Activated naive CD4-positive, alpha-beta T cell treated with anti-CD3 and anti-CD28 coated beads, Interleukin-2, amount 50 U/mL, for 72 hours (primary cell): ENCODE measurements around the gene RPS6KA5. TPM values are rescaled to one million over a fixed set of nuclear protein-coding genes. Genes with fewer than 3 reads are reported as not detected.
"Not testable (repeated sequence)": the region's sequence is repeated elsewhere in the genome, so short reads cannot be mapped to it uniquely, and the experiment has no call there.

Experiments
- ATAC-seq, 2 donors: fragments of 150-1000 bp; cut with Tn5 transposase; 2 replicates each; pipeline ENCODE4 v1.10.0; 2021; ENCODE audit warnings: mild to moderate bottlenecking in 2 of 2, moderate library complexity in 2 of 2
- DNase-seq, 2 donors: peaks; one replicate each; pipeline ENCODE4 v3.0.0; 2021 to 2022; ENCODE audit warnings: low spot score in 2 of 2
- H3K27ac Mint-ChIP-seq, 2 donors: one replicate each; pipeline ENCODE4 v1.8.0; 2022; ENCODE audit warnings: mild to moderate bottlenecking in 2 of 2, mixed read lengths in 2 of 2
- H3K36me3 Mint-ChIP-seq, 2 donors: one replicate each; pipeline ENCODE4 v1.8.0; 2022; ENCODE audit warnings: mixed read lengths in 2 of 2
- H3K9me3 Mint-ChIP-seq, 2 donors: one replicate each; pipeline ENCODE4 v1.8.0; 2022; ENCODE audit warnings: mixed read lengths in 2 of 2
- total RNA-seq, 2 donors: library from RNA; stranded (reverse); gene quantifications; one replicate each; pipeline ENCODE4 v1.2.3, GENCODE V29; 2022

The RPS6KA5 gene
- total RNA-seq, 2 donors from 2014 or later, result 15.7 to 17.7 TPM

GRCh38 chr14:90985601-90986242, 74.7 kb downstream of the RPS6KA5 start:
- ATAC-seq, result no peak
- H3K36me3 Mint-ChIP-seq, result peaks cover 5 to 6% of the 10 kb centered on the region in 2 donors
- no peak overlapping the region for H3K27ac Mint-ChIP-seq
- DNase-seq, result no peak
- H3K9me3 Mint-ChIP-seq, result no peaks in the 10 kb centered on the region

- Mint-ChIP-seq H3K27ac (no peak overlapping the region), H3K36me3 (no peaks in the 10 kb centered on the region), H3K9me3 (no peaks in the 10 kb centered on the region)
- ATAC-seq, result no peak
- DNase-seq, result no peak
These were observed 76.9 kb downstream of the RPS6KA5 start for GRCh38 chr14:90983560-90983959.

GRCh38 chr14:90981636-90982035, 78.8 kb downstream of the RPS6KA5 start:
- no peak for ATAC-seq
- DNase-seq, result no peak
- Mint-ChIP-seq H3K9me3 (no peaks in the 10 kb centered on the region), H3K36me3 (peaks cover 0 to 8% of the 10 kb centered on the region in 2 donors), H3K27ac (no peak overlapping the region)

DNA sequence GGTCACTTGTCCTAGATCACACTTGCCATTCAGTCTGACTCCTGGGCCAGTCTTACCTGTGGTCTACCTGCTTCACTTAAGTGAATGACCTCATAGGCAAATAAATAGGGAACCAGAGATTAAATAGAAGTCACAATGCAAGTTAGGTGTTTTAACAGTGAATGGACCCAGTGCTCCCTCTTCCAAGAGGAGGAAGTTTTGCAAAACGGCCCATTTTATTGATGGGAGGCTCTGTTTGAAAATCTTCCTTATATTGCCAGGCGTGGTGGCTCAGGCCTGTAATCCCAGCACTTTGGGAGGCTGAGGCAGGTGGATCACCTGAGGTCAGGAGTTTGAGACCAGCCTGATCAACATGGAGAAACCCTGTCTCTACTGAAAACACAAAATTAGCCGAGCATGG, 79.8 kb downstream of the RPS6KA5 start:
- not testable (repeated sequence) for DNase-seq, ATAC-seq, H3K9me3 Mint-ChIP-seq, H3K27ac Mint-ChIP-seq
- H3K36me3 Mint-ChIP-seq, result peaks cover 0 to 12% of the 10 kb centered on the region in 2 donors

- Mint-ChIP-seq H3K36me3 (peaks cover 3 to 13% of the 10 kb centered on the region in 2 donors), H3K27ac (peak overlapping the region in 1 of 2 donors; percentile 13), H3K9me3 (no peaks in the 10 kb centered on the region)
- DNase-seq, result no peak
- ATAC-seq, result no peak
These were observed 80.9 kb downstream of the RPS6KA5 start for GRCh38 chr14:90979515-90979914.

GRCh38 chr14:90976101-90976500, 84.3 kb downstream of the RPS6KA5 start:
- ATAC-seq (no peak), DNase-seq (no peak)
- Mint-ChIP-seq H3K36me3 (peaks cover 16 to 20% of the 10 kb centered on the region in 2 donors), H3K27ac (no peak overlapping the region), H3K9me3 (no peaks in the 10 kb centered on the region)

DNA sequence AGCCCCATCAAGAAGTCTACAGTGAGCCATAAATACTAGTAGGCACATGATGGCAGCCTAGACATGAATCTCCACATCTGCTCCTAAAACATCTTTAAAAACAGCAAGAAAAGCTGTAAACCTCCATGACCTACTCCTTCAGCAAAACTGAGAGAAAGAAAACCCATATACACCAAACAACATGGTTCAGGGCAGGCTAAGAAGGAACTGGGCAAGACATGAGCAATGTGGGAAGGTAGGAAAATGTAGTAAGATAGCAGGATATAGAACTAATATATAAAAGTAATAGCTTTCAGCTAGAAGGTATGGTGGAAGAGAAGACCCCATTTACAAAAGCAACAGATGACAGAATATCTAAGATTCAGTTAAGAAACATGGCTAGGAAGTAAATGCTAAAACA, 88.8 kb downstream of the RPS6KA5 start:
- DNase-seq, result no peak
- Mint-ChIP-seq H3K27ac (no peak overlapping the region), H3K36me3 (peaks cover 9 to 35% of the 10 kb centered on the region in 2 donors), H3K9me3 (peaks cover 0 to 5% of the 10 kb centered on the region in 2 donors)
- no peak for ATAC-seq

DNA sequence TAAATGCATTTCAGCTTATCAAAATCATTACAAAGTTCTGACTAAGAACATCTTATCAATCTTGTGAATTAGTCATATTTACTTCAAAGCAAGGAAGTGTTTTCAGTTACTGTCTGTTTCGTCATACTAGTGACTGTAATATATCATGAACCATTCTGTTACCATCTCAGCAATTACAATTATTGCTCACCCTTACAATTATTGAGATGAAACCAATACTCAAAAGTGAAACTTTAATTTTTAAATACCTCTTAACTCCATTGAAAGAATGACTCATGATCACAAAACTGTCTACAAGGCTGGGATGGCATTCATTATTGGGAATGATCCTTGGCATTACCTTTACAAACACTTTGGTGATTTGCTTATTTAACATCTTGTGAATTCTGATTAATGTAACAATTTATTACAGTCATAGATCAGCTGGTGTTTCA, 90.3 kb downstream of the RPS6KA5 start:
- peaks cover 0 to 11% of the 10 kb centered on the region in 2 donors for H3K9me3 Mint-ChIP-seq
- no peak for DNase-seq
- peak overlapping the region; percentile 91 to 98 for H3K27ac Mint-ChIP-seq
- peak; percentile 95 for ATAC-seq
- peaks cover 5 to 44% of the 10 kb centered on the region in 2 donors for H3K36me3 Mint-ChIP-seq

- Mint-ChIP-seq H3K9me3 (peaks cover 0 to 11% of the 10 kb centered on the region in 2 donors), H3K36me3 (peaks cover 4 to 43% of the 10 kb centered on the region in 2 donors), H3K27ac (peak overlapping the region; percentile 91 to 98)
- ATAC-seq (peak; percentile 48 to 55), DNase-seq (no peak)
These were observed 90.8 kb downstream of the RPS6KA5 start for GRCh38 chr14:90969531-90970166.

GRCh38 chr14:90968025-90968424, 92.4 kb downstream of the RPS6KA5 start:
- DNase-seq, result no peak
- no peak for ATAC-seq
- H3K9me3 Mint-ChIP-seq, result peaks cover 0 to 11% of the 10 kb centered on the region in 2 donors
- peaks cover 0 to 38% of the 10 kb centered on the region in 2 donors for H3K36me3 Mint-ChIP-seq
- peak overlapping the region in 1 of 2 donors; percentile 22 for H3K27ac Mint-ChIP-seq

DNA sequence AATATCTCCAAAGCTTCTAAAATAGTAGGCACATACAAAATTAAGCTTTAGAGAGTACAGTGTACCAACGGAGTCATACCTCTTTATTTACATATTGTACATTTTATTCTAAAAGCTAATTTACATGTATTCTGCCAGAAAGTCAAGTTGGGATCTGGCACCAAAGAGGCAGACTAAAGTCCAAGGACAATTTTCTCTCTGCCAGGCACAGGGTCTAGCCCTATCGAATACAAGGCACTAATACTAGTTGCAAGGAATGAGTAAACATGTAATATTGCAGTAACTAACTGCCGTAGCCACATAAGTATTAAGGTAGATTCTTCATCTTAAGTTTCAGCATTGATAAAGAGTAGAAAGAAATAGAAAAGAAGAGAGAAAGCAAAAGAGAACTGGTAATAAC, 93.9 kb downstream of the RPS6KA5 start:
- no peak for DNase-seq
- H3K9me3 Mint-ChIP-seq, result peaks cover 0 to 11% of the 10 kb centered on the region in 2 donors
- no peak overlapping the region for H3K27ac Mint-ChIP-seq
- no peak for ATAC-seq
- H3K36me3 Mint-ChIP-seq, result peaks cover 0 to 29% of the 10 kb centered on the region in 2 donors

- ATAC-seq (no peak), DNase-seq (no peak)
- Mint-ChIP-seq H3K9me3 (peaks cover 0 to 11% of the 10 kb centered on the region in 2 donors), H3K27ac (no peak overlapping the region), H3K36me3 (peaks cover 0 to 23% of the 10 kb centered on the region in 2 donors)
These were observed 94.7 kb downstream of the RPS6KA5 start for GRCh38 chr14:90965765-90966164.

- no peak overlapping the region for H3K27ac Mint-ChIP-seq
- H3K36me3 Mint-ChIP-seq, result peaks cover 8 to 34% of the 10 kb centered on the region in 2 donors
- peaks cover 7 to 19% of the 10 kb centered on the region in 2 donors for H3K9me3 Mint-ChIP-seq
- DNase-seq (no peak), ATAC-seq (no peak)
These were observed 97.1 kb downstream of the RPS6KA5 start for GRCh38 chr14:90963343-90963742.

DNA sequence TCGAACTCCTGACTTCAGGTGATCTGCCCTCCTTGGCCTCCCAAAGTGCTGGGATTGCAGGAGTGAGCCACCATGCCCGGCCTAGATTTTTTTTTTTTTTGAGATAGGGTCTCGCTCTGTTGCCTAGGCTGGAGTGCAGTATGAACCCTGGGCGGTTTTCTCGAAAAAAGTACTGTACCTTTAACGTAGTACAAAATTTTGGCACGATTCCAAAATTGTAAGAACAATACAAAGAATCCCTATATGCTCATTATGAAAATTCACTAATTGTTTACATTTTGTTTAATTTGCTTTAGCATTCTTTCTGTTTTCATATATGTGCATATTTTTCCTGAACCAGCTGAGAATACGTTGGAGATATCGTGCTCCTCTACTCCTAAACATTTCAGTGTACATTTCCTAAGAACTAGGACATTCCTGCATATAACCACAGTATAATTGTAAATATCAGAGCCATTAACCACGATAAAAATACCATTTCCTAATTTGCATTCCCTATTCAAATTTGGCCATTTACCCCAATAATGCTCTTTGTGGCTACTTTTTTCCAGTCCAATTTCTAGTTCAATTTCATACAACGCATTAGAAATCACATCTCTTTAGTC, 97.8 kb downstream of the RPS6KA5 start:
- H3K9me3 Mint-ChIP-seq, result peaks cover 7 to 17% of the 10 kb centered on the region in 2 donors
- ATAC-seq (no peak), DNase-seq (no peak)
- no peak overlapping the region for H3K27ac Mint-ChIP-seq
- H3K36me3 Mint-ChIP-seq, result peaks cover 9 to 28% of the 10 kb centered on the region in 2 donors

- no peak overlapping the region for H3K27ac Mint-ChIP-seq
- ATAC-seq, result no peak
- peaks cover 11 to 21% of the 10 kb centered on the region in 2 donors for H3K9me3 Mint-ChIP-seq
- DNase-seq, result no peak
- H3K36me3 Mint-ChIP-seq, result peaks cover 17 to 35% of the 10 kb centered on the region in 2 donors
These were observed 99.6 kb downstream of the RPS6KA5 start for GRCh38 chr14:90960818-90961217.

DNA sequence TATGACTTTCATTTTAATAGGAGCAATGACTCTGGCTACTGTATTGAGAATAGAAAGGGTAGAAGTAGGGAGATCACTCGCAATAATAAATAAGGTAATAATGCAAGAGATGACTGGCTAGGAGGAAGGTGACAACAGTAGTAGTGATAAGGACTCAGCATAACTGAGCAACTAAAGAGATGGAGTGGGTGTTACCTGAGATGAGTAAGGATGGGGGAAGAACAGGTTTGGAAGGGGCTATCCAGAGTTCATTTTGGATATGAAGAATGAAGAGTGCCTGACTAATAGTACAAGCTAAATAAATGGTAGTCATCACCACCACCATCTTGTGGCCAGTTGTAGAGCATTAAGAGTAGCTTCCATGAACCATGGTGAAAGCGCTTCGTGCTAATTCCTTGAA, 101.1 kb downstream of the RPS6KA5 start:
- ATAC-seq (peak; percentile 73 to 76), DNase-seq (no peak)
- no peak overlapping the region for H3K27ac Mint-ChIP-seq
- H3K36me3 Mint-ChIP-seq, result peaks cover 24 to 36% of the 10 kb centered on the region in 2 donors
- peaks cover 16 to 19% of the 10 kb centered on the region in 2 donors for H3K9me3 Mint-ChIP-seq

GRCh38 chr14:90956273-90956672, 104.2 kb downstream of the RPS6KA5 start:
- Mint-ChIP-seq H3K9me3 (peaks cover 25 to 27% of the 10 kb centered on the region in 2 donors), H3K27ac (no peak overlapping the region), H3K36me3 (peaks cover 38 to 42% of the 10 kb centered on the region in 2 donors)
- no peak for DNase-seq
- ATAC-seq, result no peak
